GM12801 (cell line): ENCODE data around the gene MRPS6.

Source experiments
- CTCF ChIP-seq: IDR thresholded peaks from one replicate; pipeline ENCODE4 v1.5.1; 2011; ENCODE audit warnings: control low read depth; ENCODE audit not compliant: insufficient read length; ENCODE audit errors: extremely low read depth

MRPS6 gene

DNA sequence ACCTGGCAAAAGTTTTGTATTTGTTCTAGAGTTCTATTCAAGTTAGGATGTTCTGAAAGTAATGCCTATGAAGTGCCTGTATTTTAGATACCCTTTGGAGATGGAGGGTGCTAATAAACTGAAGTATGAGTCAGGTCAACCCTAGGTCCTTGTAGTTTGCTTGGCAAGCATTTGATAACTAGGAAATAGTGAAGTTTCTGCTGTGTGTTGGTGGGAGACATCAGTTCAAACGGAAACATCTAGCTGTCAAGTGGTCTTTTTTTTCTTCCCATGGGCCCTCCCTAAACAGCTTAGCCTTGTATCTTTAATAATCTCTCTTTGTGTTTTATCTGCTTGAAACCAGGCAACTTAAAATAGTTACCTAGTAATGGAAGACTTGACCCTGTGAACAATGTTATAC lies 4.5 kb downstream of the MRPS6 start:
- no peak for TF ChIP-seq CTCF

DNA sequence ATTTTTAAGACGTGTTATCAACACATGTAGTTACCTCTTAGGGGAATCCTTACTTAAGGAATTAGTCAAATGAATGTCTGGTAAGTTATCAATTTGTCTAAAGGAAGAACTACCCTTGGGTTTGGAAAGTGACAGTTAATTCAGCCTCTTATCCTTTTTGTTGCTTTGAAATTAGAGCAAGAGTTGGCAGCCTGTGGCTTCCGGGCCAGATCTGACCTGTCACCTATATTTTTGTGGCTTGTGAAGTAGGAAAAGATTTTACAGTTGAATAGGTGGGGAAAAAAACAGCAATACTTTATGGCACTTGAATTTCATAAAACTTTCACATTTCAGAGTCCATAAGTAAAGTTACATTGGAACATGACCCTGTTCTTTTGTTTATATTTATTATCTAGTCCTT lies 5.5 kb downstream of the MRPS6 start:
- TF ChIP-seq CTCF = no peak

DNA sequence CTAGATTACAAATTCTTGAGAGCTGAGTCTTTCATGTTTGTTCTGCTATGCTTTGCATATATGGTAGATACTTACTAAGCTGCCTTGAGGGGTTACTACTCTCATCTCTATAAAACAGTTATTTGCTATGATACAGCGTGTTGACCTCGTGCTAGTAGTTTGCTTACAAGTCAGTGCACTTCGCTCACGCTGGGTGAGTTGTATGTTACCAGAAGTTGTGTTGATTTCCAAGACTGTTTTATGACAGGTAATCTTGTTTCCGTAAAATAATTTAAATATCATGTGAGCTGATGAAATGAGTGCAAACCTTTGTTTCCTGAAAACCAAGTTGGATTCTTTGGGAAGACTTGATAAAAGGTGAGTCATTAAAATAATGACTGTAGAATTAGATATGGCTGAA lies 7.3 kb downstream of the MRPS6 start:
- no peak for TF ChIP-seq CTCF

DNA sequence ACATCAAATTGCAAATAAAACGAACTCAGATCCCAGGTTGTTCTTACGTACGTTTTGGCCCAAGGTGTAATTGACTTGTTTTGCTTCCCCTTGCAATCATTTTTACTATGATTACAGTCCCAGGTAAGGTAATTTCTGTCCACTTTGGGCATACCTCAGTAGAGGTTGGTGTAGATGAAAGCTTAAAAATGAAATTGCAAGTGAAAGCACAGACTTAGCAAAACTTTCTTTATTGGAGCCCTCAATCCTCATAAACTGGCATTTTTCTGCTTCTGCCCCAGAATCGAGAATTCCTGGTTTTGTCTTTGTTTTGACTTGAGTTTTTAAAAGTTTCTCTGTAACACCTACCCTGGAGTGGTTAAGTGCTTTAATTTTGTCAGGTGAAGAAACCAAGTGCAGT lies 9.4 kb downstream of the MRPS6 start:
- TF ChIP-seq CTCF = no peak

DNA sequence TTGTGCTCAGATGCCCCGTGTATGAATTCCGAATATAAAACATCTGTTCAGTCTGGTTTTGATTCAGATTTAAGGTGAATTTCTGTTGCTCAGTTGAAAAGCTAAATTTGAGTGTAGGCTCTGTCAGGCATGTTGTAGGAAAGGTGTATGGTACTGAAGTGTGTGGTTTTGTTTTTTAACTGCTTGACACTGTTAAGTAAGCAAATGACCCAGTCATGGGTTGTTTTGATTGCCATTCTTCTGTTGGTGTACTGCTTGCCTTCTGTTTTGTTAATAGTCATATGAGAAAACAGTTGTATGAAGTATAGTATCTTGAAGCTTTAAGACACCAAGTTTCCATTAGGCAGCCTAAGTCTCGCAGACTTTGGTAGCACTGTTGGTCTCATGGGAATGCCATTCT lies 10.0 kb downstream of the MRPS6 start:
- no peak for TF ChIP-seq CTCF

DNA sequence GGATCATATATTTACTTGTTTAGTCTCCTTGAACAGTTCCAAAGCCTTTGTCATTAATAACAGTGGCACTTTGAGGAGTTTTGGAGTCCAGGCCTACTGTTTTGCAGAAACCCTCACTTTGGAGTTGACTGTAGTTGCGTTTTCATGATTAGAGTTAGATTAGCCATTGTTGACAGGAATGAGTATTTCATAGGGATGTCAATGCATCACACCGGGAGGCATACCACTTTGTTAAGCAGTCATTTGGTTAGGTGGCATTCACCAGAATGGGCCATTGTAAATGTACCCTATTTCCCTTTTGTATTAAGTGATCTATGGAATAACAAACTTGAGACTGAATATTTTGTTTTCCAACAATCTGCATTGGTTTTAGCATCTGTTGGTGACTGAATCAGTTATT lies 11.8 kb downstream of the MRPS6 start:
- no peak for TF ChIP-seq CTCF

GRCh38 chr21:34086887-34087306 lies 13.5 kb downstream of the MRPS6 start:
- TF ChIP-seq CTCF = no peak

GRCh38 chr21:34088752-34089151 lies 15.4 kb downstream of the MRPS6 start:
- no peak for TF ChIP-seq CTCF
